Measurements from ENCODE around the gene PRDM7. TPM values are rescaled to one million over a fixed set of nuclear protein-coding genes. Genes with fewer than 3 reads are reported as not detected.

The PRDM7 gene
- total and polyA plus RNA-seq, 2 of the 4 experiments (the other 2 are of a cell fraction) = not detected

DNA sequence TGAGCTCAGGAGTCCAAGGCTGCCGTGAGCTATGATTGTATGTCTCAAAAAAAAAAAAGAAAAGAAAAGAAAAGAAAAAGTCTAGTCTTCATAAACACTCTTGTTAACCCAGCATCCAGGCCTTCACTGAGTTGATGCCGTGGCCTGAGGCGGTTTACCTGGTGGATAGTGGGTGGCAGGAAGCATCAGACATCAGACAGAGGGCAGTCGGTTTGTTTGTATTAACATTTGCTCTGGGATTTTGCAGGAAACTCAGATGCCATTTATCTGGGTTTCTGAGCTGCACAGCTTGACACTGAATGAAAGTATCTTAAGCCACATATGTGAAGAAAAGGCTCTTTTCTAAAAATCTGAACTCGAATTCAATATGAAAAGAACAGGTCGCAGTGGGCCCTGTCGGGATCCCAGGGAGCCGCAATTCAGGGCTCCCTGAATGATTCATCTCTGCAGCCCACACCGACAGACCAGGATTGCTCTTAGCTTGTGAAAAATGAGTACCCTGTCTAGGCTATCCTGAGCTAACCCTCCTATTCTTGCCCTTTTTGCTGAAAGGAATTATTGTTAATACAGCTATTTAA, 56.8 kb downstream of the PRDM7 start (continued):
- no peak for TF ChIP-seq MAFK (IDR thresholded peaks at IDR 0.05; ENCODE audit: low read depth, low read length)

DNA sequence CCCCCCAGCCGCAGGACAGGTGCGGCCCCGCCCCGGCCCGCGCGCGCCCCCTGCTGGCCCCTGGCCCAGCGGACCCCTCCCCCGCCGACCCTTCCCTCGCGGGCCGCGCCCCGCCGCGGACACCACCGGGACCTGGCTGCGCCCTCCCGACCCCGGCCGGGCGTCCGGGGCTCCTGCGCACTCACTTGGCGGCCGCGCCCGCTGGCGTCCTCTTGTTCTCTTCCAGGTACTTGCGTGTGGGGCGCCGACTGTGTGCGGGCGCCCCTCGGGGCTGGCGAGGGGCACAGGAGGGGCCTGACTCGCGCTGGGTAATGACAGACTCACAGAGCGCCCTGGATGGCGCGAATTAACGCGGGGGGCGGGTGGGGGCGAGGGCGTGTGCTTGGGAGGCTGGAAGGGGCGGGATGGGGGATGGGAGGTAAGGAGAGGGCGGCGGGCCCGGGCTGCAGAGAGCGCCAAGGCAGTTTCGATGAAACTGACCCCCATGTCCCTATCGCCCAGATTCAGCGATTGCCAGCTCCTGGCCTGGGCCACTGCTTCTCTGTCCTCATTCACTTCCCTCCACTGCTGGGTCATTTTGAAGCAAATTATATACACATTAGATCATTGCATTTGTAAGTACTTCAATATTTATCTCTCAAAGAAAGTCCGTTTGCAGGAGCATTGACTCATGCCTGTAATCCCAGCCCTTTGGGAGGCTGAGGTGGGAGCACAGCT, 57.4 kb downstream of the PRDM7 start:
- H2AFZ ChIP-seq (replicated peaks; ENCODE audit: low read length, poor library complexity) = peak overlapping the region; percentile 97
- peak overlapping the region; percentile 39; the same call in 1 of the 2 replicates for H4K5ac ChIP-seq (ENCODE audit: low read depth, low read length)
- peak overlapping the region; percentile 11; the same call in 1 of the 2 replicates for H2AK5ac ChIP-seq (ENCODE audit: low read depth, low read length)
- H3K4me3 ChIP-seq (ENCODE audit: insufficient read depth, low read depth, low read length) = peak overlapping the region; percentile 74
- H3K4ac ChIP-seq (ENCODE audit: low read depth, low read length) = peak overlapping the region; percentile 66
- ATAC-seq (ENCODE audit: low read depth) (peak; percentile 45), DNase-seq (peak; percentile 89)
- BruUV-seq (replicated peaks) = no TSS peak
- POLR2A ChIA-PET (ENCODE audit: unreplicated experiment) = no interaction called here
- H3K27ac ChIP-seq (ENCODE audit: insufficient read depth, low read length) = peak overlapping the region; percentile 68
- no peak overlapping the region for H2BK20ac ChIP-seq (ENCODE audit: low read depth, low read length)
- peaks cover 3% of the 10 kb centered on the region; the same call in 1 of the 2 replicates for H4K20me1 ChIP-seq (ENCODE audit: insufficient read depth, low read length)
- H3K56ac ChIP-seq (ENCODE audit: extremely low read depth, insufficient read depth, low read length) = peak overlapping the region; percentile 52; the same call in 1 of the 2 replicates
- intact Hi-C loops (cut with micrococcal nuclease) (loop anchor here (2.0 to 10.0 kb wide), 2 partner anchors 47 to 95 kb away; partner anchors contain the start of gene TUBB3), dilution Hi-C loops (cut with HindIII; ENCODE audit: low sequenced_read_pairs, unreplicated experiment) (no loop called here), in situ Hi-C loops (cut with MboI; ENCODE audit: low sequenced_read_pairs) (loop anchor here (5.0 kb wide), 1 partner anchor 47 kb away; no protein-coding TSS in a partner anchor)
- no peaks in the 10 kb centered on the region for H3K36me3 ChIP-seq (ENCODE audit: control insufficient read depth, insufficient read depth, low read length)
- H4K91ac ChIP-seq (ENCODE audit: insufficient read depth, low read depth, low read length) = peak overlapping the region; percentile 33; the same call in 1 of the 2 replicates
- H2AK9ac ChIP-seq (replicated peaks; ENCODE audit: low read depth, low read length, poor library complexity) = peak overlapping the region; percentile 98
- peaks cover 8 to 23% of the 10 kb centered on the region in 2 experiments; a peak in 3 of 4 replicates for H3K79me1 ChIP-seq (ENCODE audit: low read depth in 1 of 2, low read length in 2 of 2)
- H3K9ac ChIP-seq (ENCODE audit: low read depth, low read length) = peak overlapping the region; percentile 67
- peaks cover 7% of the 10 kb centered on the region for H3K9me1 ChIP-seq (ENCODE audit: insufficient read depth, low read length)
- no peak overlapping the region for H3K23ac ChIP-seq (ENCODE audit: low read depth, low read length)
- no peaks in the 10 kb centered on the region for H3K9me3 ChIP-seq (ENCODE audit: control insufficient read depth, insufficient read depth, low read length)
- peak overlapping the region; percentile 97 for H3K4me2 ChIP-seq (ENCODE audit: low read depth, low read length)
- peak overlapping the region; percentile 75 to 94; a peak in 2 of 4 replicates for H4K8ac ChIP-seq (ENCODE audit: low read depth in 2 of 2, low read length in 2 of 2)
- no peak overlapping the region for H2BK15ac ChIP-seq (ENCODE audit: low read depth, low read length)
- WGBS, 2 experiments (ENCODE audit: extremely low coverage in 2 of 2, insufficient read length in 1 of 2) = no CpG with 5 or more reads among the region's 57 CpGs
- peak overlapping the region; percentile 34; the same call in 1 of the 2 replicates for H3K14ac ChIP-seq (replicated peaks; ENCODE audit: low read depth, low read length)
- H3K27me3 ChIP-seq (ENCODE audit: control insufficient read depth, insufficient read depth, low read length) = no peaks in the 10 kb centered on the region
- H2BK120ac ChIP-seq (ENCODE audit: low read depth, low read length) = peak overlapping the region; percentile 31; the same call in 1 of the 2 replicates
- CTCF ChIA-PET = interaction anchor here (1.1 kb wide), 1 partner anchor 16 kb away, joined by 3 read pairs; no protein-coding TSS in a partner anchor
- H2BK5ac ChIP-seq (ENCODE audit: low read depth, low read length, poor library complexity, severe bottlenecking) = peak overlapping the region; percentile 57
- peaks cover 10% of the 10 kb centered on the region for H3K4me1 ChIP-seq (ENCODE audit: control insufficient read depth, insufficient read depth, low read length)
- H3K18ac ChIP-seq (ENCODE audit: low read depth, low read length) = peak overlapping the region; percentile 25; the same call in 1 of the 2 replicates
- no peak for TF ChIP-seq RFX5 (IDR thresholded peaks at IDR 0.05; ENCODE audit: low read depth, low read length)
- no peak for TF ChIP-seq CHD1 (IDR thresholded peaks at IDR 0.05; ENCODE audit: low read depth, low read length)
- no peak for TF ChIP-seq RCOR1 (IDR thresholded peaks at IDR 0.05; ENCODE audit: insufficient replicate concordance, low read length)
- no peak for TF ChIP-seq CEBPB (IDR thresholded peaks at IDR 0.05; ENCODE audit: low read depth, low read length)
- 0 out of 2 replicates have a peak, but pooled peaks have one; percentile 23 for TF ChIP-seq FOS (IDR thresholded peaks at IDR 0.05; ENCODE audit: low read depth, low read length)
- TF ChIP-seq MAZ (IDR thresholded peaks at IDR 0.05; ENCODE audit: borderline replicate concordance, low read depth, low read length) = no peak; the same call in 1 of the 2 replicates
- no peak for TF ChIP-seq RAD21 (IDR thresholded peaks at IDR 0.05; ENCODE audit: low read length)
- TF ChIP-seq, protein P1, sequence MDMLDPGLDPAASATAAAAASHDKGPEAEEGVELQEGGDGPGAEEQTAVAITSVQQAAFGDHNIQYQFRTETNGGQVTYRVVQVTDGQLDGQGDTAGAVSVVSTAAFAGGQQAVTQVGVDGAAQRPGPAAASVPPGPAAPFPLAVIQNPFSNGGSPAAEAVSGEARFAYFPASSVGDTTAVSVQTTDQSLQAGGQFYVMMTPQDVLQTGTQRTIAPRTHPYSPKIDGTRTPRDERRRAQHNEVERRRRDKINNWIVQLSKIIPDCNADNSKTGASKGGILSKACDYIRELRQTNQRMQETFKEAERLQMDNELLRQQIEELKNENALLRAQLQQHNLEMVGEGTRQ (IDR thresholded peaks at IDR 0.05; ENCODE audit: low read depth, low read length) = no peak
- no peak for TF ChIP-seq SMC3 (IDR thresholded peaks at IDR 0.05; ENCODE audit: low read depth, low read length)
- TF ChIP-seq, protein P2, sequence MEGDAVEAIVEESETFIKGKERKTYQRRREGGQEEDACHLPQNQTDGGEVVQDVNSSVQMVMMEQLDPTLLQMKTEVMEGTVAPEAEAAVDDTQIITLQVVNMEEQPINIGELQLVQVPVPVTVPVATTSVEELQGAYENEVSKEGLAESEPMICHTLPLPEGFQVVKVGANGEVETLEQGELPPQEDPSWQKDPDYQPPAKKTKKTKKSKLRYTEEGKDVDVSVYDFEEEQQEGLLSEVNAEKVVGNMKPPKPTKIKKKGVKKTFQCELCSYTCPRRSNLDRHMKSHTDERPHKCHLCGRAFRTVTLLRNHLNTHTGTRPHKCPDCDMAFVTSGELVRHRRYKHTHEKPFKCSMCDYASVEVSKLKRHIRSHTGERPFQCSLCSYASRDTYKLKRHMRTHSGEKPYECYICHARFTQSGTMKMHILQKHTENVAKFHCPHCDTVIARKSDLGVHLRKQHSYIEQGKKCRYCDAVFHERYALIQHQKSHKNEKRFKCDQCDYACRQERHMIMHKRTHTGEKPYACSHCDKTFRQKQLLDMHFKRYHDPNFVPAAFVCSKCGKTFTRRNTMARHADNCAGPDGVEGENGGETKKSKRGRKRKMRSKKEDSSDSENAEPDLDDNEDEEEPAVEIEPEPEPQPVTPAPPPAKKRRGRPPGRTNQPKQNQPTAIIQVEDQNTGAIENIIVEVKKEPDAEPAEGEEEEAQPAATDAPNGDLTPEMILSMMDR (conservative IDR thresholded peaks at IDR 0.05; ENCODE audit: low read depth, low read length) = peak; percentile 35
- TF ChIP-seq POLR2A (IDR thresholded peaks at IDR 0.05; ENCODE audit: low read depth, low read length) = peak; percentile 47; the same call in 1 of the 2 replicates
- TF ChIP-seq BHLHE40 (IDR thresholded peaks at IDR 0.05; ENCODE audit: low read depth, low read length) = no peak

Measured in IMR-90 (cell line).